Measurements from ENCODE around the gene FLCN.
"Not testable (repeated sequence)": the region's sequence is repeated elsewhere in the genome, so short reads cannot be mapped to it uniquely, and the experiment has no call there.

The FLCN gene

DNA sequence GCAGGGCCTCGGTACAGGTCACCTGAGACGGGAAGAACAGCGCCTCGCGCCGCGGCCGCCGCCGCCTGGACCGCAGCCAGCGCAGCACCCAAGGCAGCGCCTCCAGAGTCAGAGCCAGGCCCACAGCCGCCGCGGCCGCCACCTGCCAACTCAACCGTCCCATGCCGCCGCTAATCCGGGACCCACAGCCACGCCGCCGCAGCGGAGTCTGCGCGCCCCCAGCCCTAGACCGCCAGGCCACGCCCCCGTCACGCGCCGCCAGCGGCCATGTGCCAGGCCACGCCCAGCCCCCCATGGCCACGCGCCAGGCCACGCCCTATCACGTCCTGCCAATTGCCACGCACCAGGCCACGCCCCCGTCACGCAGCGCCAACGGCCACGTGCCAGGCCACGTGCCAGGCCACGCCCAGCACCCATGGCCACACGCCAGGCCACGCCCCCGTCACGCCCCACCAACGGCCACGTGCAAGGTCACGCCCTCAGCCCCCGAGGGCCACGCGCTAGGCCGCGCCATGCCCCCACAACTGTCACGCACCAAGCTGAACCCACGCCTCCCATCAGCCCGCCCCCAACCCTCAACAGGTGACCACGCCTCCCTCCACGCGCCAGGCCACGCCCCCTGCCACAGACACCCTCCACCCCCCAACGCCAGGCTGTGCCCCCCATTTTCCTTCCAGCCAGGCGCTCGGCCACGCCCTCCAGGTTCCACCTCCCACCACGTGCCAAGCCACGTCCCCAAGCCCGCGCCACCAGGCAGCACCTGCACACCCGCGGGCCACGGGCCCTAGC lies 30.6 kb downstream of the FLCN start, which contains the start of gene PLD6:
PLD6 (minus strand) TSS at position 210 of the 789 bp plus-strand sequence; CDS start at position 163, 47 bp downstream.
- peak; percentile 97 for DNase-seq

DNA sequence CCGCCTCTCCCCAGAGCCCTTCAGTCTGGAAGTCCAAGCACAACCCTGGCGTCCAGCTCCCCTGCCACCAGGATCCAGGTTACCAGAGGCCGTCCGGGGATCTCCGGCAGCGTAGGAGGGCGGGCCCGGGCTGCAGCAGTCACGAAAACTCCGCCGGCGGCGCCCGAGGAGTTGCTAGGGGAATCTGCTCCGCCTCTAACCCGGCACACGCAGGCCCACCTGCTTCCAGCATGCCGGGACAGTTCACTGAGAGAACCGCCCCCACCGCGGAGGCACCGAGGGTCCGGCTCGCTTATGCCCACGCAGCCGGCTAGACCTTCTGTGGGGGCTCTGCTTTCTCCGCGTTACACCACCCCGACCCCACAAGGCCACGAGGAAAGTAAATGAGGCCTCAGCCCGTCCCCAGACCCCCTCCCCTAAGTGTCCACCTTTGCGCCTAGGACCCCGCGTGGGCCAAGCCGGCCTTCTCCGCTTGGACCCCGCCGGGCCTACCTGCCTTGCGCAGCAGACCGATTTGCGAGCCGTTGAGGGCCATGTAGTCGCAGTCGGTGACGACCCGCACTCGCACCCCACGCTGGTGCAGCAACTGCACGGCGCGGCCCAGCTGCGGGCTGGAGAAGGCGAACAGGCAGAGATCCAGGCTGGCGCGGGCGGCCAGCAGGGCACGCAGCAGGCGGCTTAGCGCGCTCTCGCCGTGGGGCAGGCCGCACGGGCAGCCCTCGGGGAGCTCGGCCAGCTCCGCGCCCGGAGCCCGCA lies 31.4 kb downstream of the FLCN start:
- peak; percentile 67 for DNase-seq

DNA sequence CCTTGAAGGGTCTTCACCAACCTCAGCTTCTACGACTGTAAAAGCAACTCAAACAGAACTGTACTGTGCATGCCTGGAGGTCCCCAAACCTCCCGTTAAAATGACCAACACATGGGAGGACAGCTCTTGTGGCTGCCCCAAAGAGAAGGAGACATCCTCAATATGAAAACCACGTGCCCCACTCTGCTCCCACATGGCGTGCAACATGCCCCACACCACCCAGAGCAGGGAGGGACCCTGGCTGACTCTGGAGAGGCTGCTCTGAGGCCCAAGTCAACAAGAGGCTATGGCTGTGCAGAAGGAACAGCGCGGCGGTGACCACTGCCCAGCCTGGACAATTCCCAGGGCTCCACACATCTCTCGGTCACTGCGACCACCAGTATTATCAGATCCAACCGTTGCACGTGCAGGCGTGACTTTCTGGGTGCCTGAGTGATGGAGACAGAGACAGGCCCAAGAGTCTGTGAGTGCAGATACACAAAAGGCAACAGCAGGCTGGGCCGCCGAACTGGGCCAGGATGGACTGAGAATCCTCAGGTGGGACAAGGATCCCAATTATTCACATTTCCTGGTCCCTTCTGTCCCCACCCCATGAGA lies 32.2 kb downstream of the FLCN start:
- DNase-seq: peak; percentile 55

- DNase-seq: peak; percentile 25
Observed at GRCh38 chr17:17204041-17204591, 32.9 kb downstream of the FLCN start.

DNA sequence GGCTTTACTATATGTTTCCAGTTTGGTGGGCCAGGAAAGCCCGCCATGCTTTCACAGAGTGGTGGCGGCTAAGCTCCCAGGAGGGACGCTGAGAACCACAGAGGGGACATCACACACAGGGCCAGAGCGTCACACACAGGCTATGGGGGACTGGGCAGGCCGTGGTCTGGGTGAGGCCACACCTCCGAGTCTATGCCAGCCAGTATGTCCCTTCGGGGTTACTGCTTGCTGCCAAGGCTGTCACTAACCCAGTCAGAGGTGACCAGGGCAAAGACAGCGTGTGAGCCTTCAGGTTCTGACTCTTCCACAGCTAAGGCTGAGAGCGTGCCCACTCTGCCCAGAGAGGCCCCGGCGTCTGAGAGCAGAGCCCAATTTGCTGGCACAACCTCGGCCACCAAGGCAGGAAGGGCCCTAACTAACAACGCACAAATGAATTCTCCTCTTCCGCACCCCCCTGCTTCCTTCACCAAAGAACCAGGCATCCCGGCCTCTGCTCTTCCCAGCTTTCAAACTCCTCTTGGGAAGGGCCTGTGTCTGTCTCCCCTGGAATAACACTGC lies 33.7 kb downstream of the FLCN start:
- DNase-seq: no peak

- DNase-seq: no peak
Observed at GRCh38 chr17:17201907-17202306, 35.1 kb downstream of the FLCN start.

DNA sequence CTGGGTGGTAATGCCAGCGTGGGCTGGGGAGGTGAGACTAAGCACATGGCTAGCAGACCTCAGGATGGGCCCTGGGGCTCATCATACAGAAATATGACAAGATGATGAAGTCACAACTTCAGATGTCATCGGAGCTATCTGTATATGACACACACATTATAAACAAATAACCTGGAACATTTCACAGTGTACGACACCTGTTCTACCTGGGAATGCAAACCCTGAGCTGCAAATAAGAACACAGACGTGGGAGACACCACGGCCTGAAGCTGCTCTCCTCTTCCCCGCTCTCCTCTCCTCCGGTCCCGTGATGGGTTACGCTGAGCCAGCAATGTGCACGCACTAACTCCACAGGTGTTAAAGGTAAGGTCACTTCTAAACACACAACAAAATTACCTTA lies 35.7 kb downstream of the FLCN start:
- DNase-seq: no peak

- no peak for DNase-seq
Observed at GRCh38 chr17:17200831-17201230, 36.1 kb downstream of the FLCN start.

DNA sequence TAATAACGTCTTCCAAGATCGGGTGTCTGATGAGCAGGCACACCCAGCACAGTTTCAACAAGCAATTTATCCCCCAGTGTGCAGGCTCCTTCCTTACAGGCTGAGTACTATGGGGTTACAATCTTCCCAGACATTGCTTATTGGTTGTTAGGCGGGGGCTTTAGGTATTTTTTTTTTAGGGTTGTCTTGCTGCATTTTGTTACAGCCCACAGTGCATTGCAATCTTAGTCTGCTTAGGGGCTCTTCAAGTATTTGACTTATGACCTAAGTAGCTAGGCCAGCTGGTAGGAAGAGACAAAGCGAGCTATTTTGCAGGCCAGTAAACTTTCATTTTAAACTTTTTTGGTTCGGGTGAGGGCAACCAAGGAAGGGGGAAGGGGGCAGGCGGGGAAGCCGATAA lies 36.7 kb downstream of the FLCN start:
- no peak for DNase-seq

DNA sequence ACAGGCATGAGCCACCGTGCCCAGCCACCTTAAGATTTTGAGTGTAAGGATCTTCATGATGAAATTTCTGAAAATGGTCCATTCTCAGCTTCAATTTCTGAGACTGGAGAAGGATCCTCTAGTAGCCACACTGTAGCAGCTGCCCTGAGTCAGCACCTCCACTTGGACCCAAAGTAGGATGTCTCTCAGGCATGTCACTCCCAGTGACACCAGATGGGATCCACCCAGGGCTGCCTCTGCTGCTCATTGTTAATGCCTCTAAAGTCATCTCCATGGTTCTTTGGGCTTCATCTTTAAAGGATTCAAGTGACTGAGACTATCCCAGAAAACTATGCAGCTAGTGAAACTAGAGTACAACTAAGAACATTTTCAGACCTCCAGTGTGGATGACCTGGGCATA lies 38.7 kb downstream of the FLCN start:
- peak; percentile 56 for DNase-seq

- no peak for DNase-seq
Observed at GRCh38 chr17:17196776-17197175, 40.2 kb downstream of the FLCN start.

DNA sequence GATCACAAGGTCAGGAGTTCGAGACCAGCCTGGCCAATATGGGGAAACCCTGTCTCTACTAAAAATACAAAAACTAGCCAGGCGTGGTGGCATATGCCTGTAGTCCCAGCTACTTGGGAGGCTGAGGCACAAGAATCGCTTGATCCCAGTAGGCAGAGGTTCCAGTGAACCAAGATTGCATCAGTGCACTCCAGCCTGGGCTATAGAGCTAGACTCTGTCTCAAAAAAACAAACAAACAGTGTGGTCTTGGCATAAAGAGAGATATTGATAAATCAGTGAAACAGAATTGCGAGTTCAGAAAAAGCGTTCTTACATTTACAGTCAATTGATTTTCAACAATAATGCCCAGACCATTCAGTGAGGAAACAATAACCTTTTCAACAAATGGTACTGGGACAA lies 41.5 kb downstream of the FLCN start:
- DNase-seq: not testable (repeated sequence)

DNA sequence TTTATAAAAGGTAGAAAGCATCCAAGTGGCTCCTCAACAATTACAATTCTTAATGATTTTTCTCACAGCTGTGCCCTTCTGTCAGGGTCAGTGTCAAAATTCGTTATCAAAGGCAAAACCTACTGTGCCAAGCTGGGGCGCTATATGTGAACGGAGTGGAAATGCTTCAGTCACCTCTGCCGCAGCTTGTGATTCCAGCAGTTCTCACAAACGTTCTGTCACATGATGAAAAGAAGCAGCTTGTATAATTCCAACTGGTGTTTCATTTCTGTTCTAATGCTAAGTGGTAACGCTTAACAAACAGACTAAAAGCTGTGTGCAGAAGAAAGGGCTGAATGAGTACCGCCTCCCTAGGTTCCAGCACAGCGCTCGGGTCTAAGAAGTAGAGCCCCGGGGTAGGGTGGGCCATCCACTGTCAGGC lies 45.0 kb downstream of the FLCN start:
- no peak for DNase-seq

DNA sequence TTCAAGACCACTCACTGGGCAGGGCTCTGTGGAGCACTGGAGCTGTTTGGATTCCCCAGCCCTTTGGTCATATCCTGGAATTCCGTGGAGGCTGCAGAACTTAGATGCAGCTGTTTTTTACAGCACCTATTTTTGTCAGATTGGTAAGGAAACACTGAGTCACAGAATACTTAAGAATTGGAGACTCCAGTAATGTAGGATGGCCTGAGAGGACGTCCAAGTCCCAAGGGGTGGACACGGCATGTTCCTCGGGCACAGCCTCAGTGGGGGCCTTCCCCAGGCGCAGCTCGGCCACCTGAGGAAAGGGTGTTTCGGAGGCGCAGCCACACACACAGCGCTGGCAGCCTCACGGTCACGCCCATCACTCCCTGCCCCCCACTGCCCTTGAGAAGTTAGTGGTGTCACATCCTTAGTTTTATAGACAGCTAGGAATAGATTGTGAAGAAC lies 45.6 kb downstream of the FLCN start:
- no peak for DNase-seq

DNA sequence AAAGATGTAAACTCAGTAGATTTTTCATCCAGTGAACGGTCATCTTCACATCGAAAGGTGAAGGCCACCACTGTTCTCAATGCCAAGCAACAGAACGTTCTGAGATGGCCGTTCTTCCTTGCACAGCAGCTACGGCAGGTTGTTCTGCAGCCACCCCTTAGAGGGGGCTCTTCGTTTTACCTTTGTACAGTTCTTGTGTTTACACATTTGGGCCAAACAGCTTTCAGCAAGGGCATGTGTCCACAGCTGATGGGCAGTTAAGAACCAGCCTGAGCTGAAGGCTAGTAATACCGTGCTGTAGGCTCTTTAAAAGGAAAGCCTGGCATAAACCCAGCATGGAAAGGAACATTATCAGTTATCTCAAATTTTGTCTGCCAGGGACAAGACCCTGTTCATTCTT lies 46.8 kb downstream of the FLCN start:
- DNase-seq: no peak

GRCh38 chr17:17189559-17189958 lies 47.4 kb downstream of the FLCN start:
- no peak for DNase-seq

- DNase-seq: no peak
Observed at GRCh38 chr17:17188586-17188985, 48.4 kb downstream of the FLCN start.

GRCh38 chr17:17186551-17187505 lies 50.1 kb downstream of the FLCN start:
- DNase-seq: no peak

DNA sequence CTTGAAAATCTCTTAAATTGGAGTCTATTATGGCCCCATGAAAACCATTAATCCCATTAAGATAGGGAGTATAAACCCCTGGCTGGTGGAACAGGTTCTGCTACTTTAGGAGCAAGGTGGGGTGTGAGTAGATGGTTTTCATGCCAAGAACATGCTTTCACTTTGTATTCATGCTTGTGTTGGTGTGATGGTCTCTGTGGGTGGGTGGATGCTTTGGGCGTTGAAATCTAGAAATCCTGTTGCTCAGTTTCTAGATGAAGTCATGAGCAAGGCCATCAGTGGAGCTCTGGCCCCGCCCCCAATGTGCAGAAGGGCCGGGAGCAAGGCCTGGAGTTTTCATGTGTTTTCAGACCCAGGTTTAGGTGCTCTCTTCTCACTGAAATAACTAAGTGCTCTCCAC lies 50.9 kb downstream of the FLCN start:
- DNase-seq: no peak

DNA sequence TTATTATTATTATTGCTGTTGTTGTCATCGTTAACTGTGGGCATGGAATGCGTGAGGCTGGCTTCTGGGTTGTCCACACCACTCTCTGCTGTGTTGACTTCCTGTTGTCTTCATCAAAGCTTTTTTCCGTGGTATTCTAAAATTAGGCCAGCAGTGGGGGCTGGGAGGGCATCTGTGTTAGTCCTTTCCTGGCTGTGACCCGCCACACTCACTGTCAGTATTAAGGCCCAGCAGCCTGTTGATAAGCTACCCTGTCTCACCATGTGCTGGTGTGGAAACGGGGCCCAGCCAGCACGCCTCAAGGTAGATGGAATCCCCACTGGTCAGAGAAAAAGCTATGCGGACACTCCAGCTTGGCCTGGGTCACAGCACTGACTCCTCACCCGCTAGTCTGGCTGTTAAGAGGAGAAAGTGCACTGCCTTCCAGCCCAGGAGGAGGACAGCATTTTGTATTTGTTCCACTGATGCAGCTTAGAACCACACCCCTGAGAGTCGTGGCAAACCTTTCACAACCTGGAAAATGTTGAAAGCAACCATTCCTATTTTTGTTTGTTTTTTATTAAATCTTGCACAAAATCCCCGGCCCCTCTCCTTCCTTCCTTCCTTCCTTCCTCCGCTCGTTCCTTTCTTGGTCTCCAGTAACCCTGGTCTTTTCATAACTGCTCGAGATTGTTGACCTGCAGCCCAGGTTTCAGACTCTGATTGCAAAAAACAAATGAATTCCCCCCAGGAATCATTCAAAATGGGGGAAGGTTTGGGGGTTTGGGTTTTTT lies 51.8 kb downstream of the FLCN start:
- DNase-seq: not testable (repeated sequence)

DNA sequence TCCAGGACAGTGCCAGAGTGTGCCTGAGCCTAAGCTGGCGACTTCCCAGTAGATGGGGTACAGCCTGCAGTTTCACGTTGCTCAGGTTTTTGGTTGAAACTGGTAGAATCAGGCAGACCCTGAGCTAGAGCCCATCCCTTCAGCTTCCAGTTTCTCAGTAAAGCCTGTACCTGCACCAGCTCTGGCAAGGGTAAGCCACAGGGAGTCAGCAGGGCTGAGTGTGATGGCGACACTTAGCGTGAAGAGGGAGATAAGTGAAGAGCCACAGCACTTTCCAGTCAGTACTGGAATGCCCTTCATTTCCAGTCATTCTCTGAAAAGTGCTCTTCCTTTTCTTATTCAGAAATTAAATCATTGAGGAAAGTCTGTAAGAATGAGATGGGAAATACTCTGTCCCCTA lies 53.2 kb downstream of the FLCN start:
- no peak for DNase-seq

Data from NCI-H82 (cell line).